Activated CD8-positive, alpha-beta memory T cell treated with anti-CD3 and anti-CD28 coated beads, Interleukin-2, amount 50 U/mL, for 48 hours (primary cell): ENCODE measurements around the gene CHN1.

Experiments used
- DNase-seq: peaks from one replicate; pipeline ENCODE4 v3.0.0-alpha.2; 2020

The CHN1 gene

DNA sequence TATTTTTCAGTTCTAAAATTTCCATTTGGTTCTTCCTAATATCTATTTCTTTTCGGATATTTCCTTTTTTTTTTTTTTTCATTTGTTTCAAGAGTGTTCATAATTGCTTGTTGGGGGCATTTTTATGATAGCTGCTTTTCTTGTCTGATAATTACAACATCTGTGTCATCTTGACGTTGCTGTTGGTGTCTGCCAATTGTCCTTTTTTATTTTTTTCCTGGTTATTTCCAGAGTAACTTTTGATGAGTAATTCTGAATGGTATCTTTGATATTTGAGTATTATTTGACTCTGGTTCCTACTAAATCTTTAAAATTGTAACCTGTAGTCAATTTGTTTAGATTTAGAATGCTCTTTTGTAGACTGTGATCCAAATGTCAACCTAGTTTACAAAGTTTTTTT, 189.7 kb downstream of the CHN1 start:
- DNase-seq, result no peak

DNA sequence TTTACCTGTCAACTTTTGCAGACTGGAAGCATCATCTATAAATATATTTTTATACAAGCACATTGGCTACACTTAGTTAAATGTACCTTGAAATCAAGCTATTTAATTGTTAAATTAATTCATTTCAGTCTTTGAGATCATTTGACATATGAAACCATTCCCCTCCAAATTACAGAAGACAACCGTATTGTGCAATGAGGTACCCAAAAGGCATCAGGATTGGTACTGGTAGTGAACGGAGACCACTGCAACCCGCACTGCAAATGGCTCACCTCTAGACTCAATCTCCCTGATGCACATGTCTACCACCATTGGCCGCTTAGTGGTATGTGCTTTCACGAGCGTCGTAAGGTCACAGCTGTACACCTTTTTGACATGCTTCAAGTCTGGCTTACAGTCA, 193.1 kb downstream of the CHN1 start:
- DNase-seq, result no peak

DNA sequence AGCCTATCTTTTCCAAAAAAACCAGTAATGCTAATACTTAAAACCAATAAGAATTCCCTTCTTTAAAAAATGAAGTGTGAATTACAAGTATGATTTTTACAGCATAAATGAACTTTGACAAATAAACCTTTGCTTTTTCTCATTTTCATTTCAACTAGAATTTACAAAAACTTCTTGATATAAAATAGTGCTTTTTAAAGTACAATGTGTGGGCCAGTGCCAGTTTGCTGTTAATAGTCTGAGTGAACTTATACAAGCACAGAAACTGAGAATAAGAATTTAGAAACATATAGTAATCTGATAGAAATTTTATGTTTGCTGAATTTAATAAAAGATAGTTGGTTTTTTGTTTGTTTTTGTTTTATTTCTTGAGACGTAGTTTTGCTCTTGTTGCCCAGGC, 197.2 kb downstream of the CHN1 start:
- DNase-seq, result no peak

DNA sequence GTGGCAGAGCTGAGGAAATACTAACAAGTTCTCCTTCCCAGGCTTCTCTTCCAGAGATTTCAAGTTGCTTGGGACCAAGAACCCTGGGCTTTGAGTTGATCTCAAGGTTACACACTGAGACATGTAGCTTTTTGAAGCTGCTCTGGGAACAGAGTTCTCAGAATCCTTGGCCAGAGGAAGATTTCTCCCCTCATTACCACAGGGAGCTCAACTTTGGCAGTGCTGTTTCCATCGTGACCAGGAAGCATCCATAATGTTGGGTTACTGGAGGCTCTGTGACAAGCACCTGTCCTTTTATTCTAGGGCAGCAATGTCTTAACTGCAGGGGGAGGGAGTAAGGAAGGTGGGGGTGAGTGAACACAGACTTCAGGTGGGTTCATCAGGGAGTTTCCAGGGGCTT, 199.4 kb downstream of the CHN1 start:
- DNase-seq, result no peak

DNA sequence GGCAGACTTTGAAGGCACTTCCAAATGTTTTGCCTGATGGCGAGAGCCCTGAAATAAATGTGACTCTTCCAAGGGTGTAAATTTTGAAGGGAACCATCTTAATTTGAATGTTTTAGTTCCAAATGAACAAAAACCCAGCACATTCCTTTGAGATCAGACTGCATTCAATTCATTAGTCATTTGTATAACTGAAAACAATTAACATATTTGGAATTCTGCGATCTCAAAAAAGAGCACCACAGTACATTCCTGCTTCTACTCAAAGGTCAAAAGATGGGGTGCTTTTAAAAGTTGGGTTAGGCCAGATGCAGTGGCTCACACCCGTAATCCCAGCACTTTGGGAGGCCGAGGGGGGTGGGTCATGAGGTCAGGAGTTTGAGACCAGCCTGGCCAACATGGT, 202.7 kb downstream of the CHN1 start:
- no peak for DNase-seq

DNA sequence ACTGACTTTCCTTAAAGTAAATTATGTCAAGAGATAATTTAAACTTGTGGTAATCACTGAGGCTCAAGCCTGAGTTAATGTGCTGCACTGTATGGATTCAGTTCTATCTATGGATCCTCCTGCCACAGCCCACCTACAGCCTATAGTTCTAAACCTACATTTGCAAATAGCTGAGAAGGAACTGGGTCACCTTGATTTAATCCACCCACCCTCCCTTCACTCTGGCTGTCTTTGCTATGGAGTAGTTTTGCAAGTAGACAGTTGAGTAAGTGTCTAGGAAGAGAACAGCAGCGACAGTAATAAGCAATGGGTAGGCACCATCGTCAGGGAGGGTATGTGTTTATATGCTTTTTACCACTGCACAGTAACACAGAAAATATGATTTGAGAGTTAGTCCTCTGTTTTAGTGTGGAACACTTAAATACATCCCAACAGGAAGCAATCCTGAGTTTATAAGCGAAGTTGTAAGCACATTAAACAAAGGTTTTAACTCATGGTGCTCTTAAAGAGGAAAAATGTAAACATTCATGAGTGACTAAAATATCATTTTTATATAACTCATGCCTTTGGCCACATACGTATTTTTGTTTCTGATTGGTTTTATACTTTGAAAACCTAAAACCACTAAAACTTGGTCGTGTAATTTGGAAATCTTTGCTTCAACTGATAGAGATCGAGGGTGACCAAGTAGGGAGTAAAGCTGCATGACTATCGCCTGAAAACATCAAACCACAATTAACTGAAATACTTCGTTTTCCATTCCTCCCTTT, 204.6 kb downstream of the CHN1 start:
- no peak for DNase-seq

DNA sequence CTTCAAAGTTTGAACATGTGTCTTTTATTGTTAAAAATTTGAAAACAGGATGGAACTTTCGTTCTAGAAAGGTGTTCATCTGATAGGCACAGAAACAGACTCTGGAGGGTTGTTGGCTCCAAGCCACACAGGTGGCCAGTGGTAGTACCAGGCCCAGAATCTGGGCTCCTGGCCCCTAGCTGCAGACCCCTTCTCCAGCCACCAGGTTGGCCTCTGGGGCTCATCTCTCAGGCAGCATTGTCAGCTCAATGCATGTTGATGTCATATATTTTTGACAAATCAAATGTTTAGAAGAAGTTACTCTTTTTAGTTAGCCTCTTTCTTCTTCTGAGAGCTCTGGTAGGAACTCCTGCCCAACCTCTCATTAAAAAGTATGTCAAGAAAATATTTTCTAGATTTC, 206.4 kb downstream of the CHN1 start:
- no peak for DNase-seq

DNA sequence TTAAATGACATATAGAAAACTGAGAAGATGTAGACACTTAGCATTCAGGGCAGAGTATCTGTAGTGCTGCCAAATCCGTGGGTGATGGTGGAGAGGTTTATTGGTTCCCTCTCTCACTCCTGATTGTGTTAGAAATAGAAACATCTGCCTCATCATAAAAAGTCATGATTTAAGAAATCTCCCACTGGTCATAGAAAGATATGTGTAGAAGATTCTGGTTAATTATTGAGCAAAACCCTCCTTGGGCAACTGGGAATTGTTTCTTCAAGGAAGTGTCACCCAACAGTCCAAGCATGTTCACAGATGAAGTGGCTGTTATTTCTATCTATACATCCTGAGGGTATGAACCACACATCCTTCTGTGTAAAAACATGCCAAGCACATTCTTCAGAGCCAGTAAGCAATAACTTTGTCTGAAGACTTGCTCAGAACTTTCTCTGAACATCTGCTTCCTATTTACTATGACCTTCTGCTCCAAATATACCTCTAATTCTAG, 207.4 kb downstream of the CHN1 start:
- no peak for DNase-seq

DNA sequence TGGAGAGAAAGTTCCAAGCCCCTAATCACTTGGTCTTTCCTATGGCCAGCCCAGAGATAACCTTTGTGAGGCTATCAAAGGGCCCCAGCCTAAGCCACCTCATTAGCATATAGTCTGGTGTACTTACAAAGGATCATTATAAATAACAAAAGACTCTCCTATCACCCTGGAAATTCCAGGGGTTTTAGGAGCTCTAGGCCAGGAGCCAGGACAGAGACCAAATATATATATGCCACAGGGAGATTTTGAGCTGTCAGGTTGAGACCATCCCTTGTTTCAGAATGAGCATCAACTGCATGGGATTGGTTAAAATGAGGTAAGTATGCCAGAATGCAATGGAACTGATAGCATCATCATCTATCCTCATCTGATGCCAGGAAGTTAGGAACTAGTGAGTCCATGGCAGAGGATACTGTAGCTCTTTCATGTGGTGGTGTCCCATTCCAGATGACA, 208.8 kb downstream of the CHN1 start:
- no peak for DNase-seq

DNA sequence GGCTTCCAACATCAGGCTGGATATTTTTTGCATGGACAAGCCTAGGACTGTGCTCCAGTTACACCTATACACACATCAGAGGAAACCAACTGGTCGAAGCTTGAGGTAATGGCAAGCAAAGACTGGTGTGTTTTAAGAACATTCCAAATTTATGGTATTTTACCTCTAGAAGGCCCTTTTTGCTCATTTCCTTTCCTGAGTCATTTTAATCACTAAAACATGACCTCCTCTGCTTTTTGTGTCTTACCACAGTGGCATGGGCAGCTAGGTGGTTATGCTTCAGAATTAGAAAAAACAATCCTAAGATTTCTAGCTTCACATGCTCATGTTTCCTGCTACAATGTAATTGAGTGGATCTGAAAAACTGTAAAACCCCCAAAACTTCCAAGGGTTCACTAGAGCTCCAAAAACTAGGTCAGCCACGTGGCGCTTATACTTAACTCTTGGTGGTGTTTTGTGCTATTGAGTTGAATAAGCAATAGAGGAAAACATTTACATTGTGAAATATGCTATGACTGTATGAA, 210.3 kb downstream of the CHN1 start:
- DNase-seq, result no peak

DNA sequence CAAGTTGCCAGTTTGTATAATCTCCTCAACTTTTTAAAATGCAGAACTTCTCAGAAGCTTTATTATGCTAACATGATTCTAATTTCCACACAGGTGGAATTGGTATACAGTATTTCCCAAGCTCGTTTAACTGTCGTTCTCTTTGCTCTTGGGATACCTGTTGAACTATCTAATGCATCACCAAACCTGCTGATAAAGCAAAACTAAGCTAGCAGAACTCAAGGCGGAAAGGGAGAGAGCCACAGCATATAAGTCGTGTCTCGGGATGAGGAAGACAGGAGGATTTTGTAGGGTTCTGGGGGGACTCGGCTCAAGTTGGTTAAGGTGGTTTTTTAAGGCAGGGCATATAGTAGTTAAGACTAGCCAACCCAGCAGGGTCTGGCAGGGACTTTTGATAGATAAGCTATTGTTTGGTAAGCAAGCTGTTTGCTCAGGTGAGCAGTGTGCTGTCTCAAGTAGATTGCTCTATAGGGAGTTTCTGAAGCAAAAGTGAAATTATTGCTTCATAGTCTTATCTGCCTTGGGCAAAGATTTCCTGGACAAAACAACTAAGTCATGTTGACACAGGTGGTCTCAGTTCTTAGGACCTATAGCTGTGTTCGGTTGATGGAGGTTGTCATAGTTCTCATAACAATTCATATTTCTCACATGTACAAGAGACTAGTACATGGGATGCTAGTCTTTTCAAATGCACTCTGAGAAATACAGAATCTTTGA, 212.7 kb downstream of the CHN1 start:
- DNase-seq, result no peak

DNA sequence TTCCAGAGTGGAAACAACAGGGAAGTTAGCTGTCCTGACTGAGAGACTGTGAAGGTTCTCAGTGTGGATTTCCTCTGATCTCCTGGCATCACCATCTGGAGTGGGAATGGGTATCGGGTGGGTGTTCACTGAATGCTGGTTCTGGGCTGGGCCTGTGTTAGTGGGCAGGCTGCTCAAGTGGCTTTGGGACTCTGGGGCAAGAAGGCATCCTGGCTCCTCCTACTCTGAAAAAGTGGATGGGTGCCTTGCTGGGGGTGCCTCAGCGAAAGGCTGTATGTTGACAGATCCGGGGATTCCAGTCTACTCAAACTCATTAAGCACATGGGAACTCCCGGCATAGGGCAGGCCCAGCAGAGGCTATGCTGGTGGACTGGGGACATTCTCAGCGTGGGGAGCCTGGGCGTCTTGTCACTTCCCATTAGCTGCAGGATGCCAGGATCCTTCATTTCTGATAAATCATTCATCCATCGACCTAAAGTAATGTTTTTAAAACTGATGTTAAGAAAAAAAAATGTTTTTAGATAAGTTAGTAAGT, 213.4 kb downstream of the CHN1 start:
- DNase-seq, result no peak

DNA sequence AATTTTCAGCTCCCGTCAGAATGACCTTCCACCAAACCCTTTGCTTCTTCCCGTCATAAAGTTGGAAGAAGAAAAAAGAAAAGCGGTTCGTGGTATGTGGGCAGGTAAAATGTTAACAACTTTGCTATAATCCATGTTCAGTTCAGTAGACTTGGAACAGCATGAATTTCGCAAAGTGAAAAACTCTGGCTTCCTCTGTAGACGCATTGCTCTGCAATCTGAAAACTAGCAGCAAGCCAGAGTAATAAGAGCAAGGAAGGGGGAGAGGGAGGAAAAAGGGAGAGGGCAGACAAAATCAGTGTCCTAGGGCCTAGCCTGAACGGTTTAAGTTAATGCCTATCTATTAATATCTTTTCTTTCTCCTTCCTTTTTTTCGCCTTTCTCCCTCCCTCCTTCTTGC, 214.2 kb downstream of the CHN1 start:
- no peak for DNase-seq

DNA sequence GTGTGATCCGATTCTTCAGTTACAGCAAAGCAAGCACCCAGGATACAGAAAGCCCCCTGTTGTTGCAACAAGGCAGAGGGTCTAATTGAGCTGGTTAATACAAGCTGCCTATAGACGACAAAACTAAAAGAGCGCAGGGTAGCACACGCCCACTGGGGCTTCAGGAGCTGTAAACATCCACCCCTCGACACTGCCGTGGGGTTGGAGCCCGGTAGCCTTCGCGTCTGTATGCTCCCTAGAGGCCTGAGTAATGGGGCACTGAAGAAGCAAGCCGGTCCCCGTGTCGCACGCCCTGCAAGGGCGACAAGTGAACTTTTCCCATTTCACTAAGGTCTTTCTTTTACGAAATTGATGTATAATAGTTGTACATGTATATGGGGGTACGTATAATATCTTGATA, 216.2 kb downstream of the CHN1 start:
- DNase-seq, result no peak

DNA sequence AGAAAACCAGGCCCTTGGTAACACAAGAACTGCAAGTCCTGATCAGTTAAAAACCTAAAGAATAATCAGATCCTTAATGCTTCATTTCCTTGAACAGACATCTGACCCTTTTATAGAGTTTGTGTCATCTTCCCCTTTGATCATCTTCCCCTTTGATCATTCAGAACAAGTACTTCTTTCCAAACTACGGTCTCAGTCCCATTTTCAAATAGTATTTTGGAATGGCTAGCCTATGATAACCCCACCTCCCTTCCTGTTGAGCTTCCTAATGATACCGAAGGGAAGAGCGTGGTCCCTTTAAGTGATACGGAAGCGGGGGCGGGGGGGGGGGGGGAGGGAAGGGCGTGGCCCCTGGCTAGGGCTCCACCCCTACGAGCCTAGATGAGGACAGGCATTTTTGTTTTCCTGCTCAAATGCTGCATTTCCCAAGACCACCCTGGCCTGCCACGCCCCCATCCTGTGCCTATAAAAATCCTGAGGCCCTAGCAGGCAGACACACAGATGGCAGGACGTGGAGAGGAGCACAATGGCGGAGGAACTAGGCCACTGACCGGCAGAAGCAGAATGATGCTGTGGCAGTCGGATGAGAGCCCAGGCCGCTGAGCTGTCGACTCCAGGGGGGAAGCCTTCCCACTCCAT, 216.8 kb downstream of the CHN1 start:
- DNase-seq, result no peak

DNA sequence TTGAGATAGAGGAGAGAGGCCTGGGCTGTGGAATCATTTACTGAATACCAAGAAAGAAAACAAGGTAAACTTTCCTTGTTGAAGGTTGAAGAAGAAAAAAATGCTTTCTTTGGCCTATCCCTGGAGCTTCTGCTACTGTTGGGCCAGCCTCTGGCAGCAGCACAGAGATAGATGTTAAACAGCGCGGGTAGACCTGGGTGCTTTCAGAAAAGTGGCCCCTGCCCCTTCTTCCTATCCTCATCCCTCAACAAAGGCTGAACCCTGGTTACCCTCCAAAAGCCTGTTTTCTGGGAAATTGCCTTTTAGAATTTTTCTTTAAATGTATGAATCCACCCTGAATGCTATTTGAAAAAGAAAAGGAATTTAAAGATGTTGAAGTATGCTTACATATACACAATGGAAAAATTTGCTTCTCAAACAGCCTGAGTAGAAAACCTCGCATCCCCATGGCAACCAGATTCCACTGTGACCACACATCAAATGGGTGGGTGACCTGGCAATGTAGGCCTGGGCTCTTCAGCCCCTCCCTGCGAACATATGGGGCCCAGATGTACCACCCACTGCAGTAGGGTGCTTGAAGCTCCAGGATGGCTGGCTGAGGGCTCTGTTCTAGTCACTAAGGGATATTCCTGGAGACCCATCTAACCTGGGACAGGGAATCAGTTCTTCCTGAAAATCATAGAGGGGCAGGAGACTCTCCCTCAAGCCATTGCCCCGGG, 217.5 kb downstream of the CHN1 start:
- DNase-seq, result no peak

DNA sequence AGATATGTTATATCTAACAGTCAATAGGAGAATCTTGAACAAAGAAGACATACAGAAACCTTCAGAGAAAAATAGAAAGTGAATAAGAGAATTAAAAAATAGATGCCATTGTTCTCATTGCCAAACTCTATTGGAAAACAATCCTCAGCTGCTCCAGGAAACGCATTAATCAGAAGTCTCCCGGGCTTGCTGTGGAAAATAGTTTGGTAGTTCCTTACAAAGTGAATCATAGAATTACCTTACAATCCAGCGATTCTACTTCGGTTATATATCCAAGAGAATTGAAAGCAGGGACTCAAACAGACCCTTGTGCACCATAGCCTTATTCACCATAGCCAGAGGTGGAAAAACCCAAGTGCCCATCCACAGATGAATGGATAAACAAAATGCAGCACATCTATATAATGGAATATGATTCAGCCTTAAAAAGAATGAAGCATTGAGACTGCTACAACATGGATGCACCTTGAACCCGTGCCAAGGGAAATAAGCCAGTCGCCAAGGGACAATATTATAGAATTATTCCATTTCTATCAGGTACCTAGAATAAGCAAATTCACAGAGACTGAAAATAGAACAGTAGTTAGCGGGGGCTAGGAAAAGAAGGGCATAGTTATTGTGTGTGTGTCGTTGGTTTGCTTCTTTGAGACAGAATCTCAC, 219.0 kb downstream of the CHN1 start:
- DNase-seq, result no peak

DNA sequence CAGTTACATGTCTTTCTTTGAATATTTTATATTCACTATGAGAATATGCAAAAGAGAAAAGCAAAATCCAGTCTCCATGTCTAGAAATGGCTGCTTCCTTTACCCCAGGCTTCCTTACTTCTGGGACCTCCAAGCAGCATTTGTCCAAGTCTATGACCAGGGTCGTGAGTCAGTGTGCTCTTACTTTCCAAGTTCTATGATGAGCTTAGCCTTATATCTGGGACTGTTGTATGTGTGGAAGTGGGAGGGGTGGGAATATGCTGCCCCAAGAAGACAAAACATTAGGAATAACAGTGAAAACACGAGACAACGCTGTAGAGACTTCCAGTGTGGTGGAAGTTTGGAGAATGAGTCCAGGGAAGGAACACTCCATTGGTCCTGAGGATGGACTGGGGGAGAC, 219.7 kb downstream of the CHN1 start:
- DNase-seq, result no peak

DNA sequence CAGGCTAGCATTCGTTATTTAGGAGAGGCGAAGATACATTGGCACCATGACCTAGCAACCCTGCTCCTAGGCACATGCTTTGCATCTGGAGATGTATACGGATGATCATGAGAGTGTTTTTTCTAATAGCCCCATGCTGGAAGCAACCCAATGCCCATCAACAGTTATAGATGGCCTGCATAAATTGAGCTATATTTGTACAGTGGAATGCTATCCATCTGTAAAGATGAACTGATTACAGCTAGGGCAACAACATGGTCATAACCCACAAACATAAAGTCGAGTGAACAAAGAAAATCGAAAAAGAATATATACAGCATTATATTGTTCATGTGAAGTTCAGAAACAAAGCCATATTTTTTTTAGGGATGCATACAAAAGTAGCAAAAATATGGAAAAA, 220.3 kb downstream of the CHN1 start:
- no peak for DNase-seq

DNA sequence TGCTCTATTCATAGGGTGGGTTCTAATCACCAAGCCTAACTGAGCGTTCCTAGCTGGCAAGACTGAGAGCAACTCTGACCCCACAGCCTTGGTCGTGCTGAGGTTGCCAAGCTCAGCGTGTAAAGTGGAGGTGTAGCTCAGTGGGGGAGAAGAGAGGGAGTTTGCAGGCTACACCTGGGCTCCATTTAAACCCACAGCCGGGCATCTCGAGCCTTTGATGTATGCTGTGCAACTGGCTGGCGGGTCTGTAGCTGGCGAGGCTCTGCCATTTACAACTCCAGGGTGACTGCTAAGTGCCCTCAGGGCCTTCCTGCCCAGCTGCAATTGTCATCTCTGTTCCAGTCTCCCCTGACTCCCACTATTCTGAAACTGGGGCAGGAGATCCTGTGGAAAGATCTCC, 220.9 kb downstream of the CHN1 start:
- no peak for DNase-seq

DNA sequence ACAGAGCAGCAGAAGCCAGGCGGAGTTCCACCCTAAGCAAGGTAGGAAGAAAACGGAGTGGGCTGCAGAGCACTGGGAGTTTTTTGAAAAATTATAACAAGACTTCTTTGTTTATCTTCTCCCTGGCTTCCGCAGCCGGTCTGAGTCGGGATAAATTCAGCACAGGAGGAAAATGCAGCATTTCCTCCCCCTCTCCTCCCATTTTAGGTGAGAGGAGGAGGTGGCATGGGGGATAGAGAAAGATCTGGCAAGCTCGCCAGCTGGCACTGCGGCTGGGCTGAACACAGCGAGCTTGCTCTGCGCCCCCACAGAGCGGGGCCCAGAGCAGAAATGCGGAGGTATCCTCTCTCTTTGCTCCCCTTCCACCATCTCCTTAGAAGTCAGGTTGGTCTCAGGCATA, 223.2 kb downstream of the CHN1 start:
- no peak for DNase-seq

DNA sequence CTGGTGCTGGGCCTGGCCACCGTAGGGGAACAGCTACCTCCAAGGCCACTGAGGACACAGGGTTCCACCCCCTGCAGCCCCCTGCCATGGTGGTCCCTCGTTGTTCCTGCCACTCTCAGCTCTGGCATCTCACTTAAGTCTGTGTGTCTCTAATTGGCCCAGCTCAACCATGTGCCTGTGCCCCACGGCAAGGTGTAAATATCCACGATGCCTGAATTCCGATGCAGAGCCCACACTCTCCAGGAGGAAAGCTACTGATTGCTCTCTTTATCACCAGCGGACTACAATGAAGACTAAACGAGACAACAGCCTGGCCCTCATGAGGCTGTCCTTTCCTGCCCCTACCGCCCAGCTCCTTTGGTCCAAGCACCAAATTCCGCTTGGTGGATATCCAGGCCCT, 223.9 kb downstream of the CHN1 start:
- no peak for DNase-seq
